Psoas muscle (tissue), 8 donors: ENCODE data around the gene TBC1D22A. TPM values are rescaled to one million over a fixed set of nuclear protein-coding genes. Genes with fewer than 3 reads are reported as not detected.

Experiments
- ATAC-seq, 4 donors: fragments of 200-7000 bp; cut with Tn5 transposase; one replicate each; pipeline ENCODE4 v1.9.1; 2020; ENCODE audit warnings: moderate library complexity in 3 of 4, mild to moderate bottlenecking in 2 of 4
- DNase-seq, 2 donors: peaks; one replicate each; pipeline ENCODE4 v3.0.0-alpha.2; 2020
- H3K27ac ChIP-seq: fragments of 200-600 bp; one replicate; pipeline ENCODE4 v1.8.0; 2022
- H3K27me3 ChIP-seq, 3 donors: fragments of 200-600 bp in 1 of 3; one replicate each; pipeline versions ENCODE4 v1.6.1 to v1.8.0; 2013 to 2022; ENCODE audit warnings: low read length in 2 of 3, mild to moderate bottlenecking in 2 of 3, moderate library complexity in 1 of 3; ENCODE audit not compliant: insufficient read depth in 3 of 3
- H3K36me3 ChIP-seq, 2 donors: fragments of 200-600 bp in 1 of 2; one replicate each; pipeline versions ENCODE4 v1.6.1 to v1.8.0; 2013 to 2022; ENCODE audit warnings: low read depth in 1 of 2, mild to moderate bottlenecking in 1 of 2, moderate library complexity in 1 of 2; ENCODE audit not compliant: insufficient read depth in 1 of 2
- H3K4me1 ChIP-seq: fragments of 200-600 bp; one replicate; pipeline ENCODE4 v1.8.0; 2022
- H3K4me3 ChIP-seq: fragments of 200-600 bp; one replicate; pipeline ENCODE4 v1.8.0; 2022; ENCODE audit warnings: mild to moderate bottlenecking
- H3K9me3 ChIP-seq: fragments of 200-600 bp; one replicate; pipeline ENCODE4 v1.8.0; 2022
- CTCF ChIP-seq: fragments of 200-600 bp; IDR thresholded peaks from one replicate; pipeline ENCODE4 v1.8.0; 2022; ENCODE audit warnings: antibody characterized with exemption
- WGBS, 3 donors: extraction: QIAGEN DNeasy Blood & Tissue Kit; methylation state at CpG; one replicate each; pipeline versions ENCODE4 v1.1.6 to v1.1.7; 2013; 5-methylcytosine and 5-hydroxymethylcytosine counted together
- intact Hi-C, 2 donors: fragments of 100-400 bp; cut with DNase I; formaldehyde crosslinking; loops; one replicate each; pipeline versions ENCODE4 v1.11.0 to v1.14.2; 2022
- polyA plus RNA-seq, 3 donors: library from polyadenylated mRNA; stranded (reverse); fragments of 200-250 nt; gene quantifications; one replicate each; pipeline ENCODE4 v1.2.3, GENCODE V29; 2013
- total RNA-seq, 4 donors: library from RNA; stranded (reverse); fragmentation: NEBNext Ultra II Directional in 2 of 4; extraction: Animal tissue kit (Norgen Biotek cat#: 25700) in 2 of 4; gene quantifications; one replicate each; pipeline versions ENCODE4 v1.2.1 to v1.2.4, GENCODE V29; 2021 to 2023
- donor health status: healthy with polysubstance abuse.
- donor health status: DM: no; HTN: no; CAD: no; lungs with moderate emphysema.
- donor health status: Bipolar disorder and iron deficiency.
- donor health status: healthy.
- donor health status: DM: yes; HTN: yes; CAD: no.
- donor health status: DM: no; HTN: no; CAD: no.
- donor health status: DM: no; HTN: no; CAD: no.
- donor health status: DM: yes; HTN: yes; CAD: no.

TBC1D22A gene
- total and polyA plus RNA-seq, 7 donors: 11.7 to 25.0 (median 18.9) TPM

GRCh38 chr22:46922037-46922436 lies 159.6 kb downstream of the TBC1D22A start:
- no peak overlapping the region for H3K27ac ChIP-seq
- no peak for ATAC-seq
- DNase-seq: no peak
- no peak overlapping the region for H3K4me3 ChIP-seq
- intact Hi-C loops: loop anchor here in 1 of 2 donors (10.0 kb wide), 2 partner anchors 47 to 553 kb away; no protein-coding TSS in a partner anchor
- peaks cover 0 to 4% of the 10 kb centered on the region in 2 donors for H3K36me3 ChIP-seq
- no peaks in the 10 kb centered on the region for H3K4me1 ChIP-seq
- no peak for TF ChIP-seq CTCF
- H3K9me3 ChIP-seq: peaks cover 12% of the 10 kb centered on the region
- no peaks in the 10 kb centered on the region for H3K27me3 ChIP-seq

- Histone ChIP-seq H3K4me3 (no peak overlapping the region), H3K4me1 (no peaks in the 10 kb centered on the region), H3K27me3 (no peaks in the 10 kb centered on the region), H3K27ac (no peak overlapping the region), H3K36me3 (peaks cover 0 to 4% of the 10 kb centered on the region in 2 donors), H3K9me3 (peaks cover 12% of the 10 kb centered on the region)
- intact Hi-C loops: loop anchor here in 1 of 2 donors (10.0 kb wide), 2 partner anchors 49 to 551 kb away; no protein-coding TSS in a partner anchor
- TF ChIP-seq CTCF: no peak
- WGBS, 3 donors: 95 to 98% (median 95%) methylated on average over 10 of the region's 10 CpGs
- ATAC-seq (no peak), DNase-seq (no peak)
Observed at GRCh38 chr22:46923394-46923793, 160.9 kb downstream of the TBC1D22A start.

GRCh38 chr22:46925818-46926217 lies 163.4 kb downstream of the TBC1D22A start:
- ATAC-seq: no peak
- H3K27me3 ChIP-seq: no peaks in the 10 kb centered on the region
- no peak for TF ChIP-seq CTCF
- H3K27ac ChIP-seq: no peak overlapping the region
- H3K4me3 ChIP-seq: no peak overlapping the region
- DNase-seq: no peak
- peaks cover 12% of the 10 kb centered on the region for H3K9me3 ChIP-seq
- no peaks in the 10 kb centered on the region for H3K36me3 ChIP-seq
- intact Hi-C loops: loop anchor here in 1 of 2 donors (10.0 kb wide), 2 partner anchors 51 to 549 kb away; no protein-coding TSS in a partner anchor
- no peaks in the 10 kb centered on the region for H3K4me1 ChIP-seq
- WGBS, 3 donors: 64 to 78% (median 66%) methylated on average over 3 of the region's 3 CpGs

GRCh38 chr22:46929046-46929709 lies 166.7 kb downstream of the TBC1D22A start:
- TF ChIP-seq CTCF: no peak
- no peak for DNase-seq
- Histone ChIP-seq H3K4me3 (no peak overlapping the region), H3K27me3 (no peaks in the 10 kb centered on the region), H3K9me3 (no peaks in the 10 kb centered on the region), H3K27ac (no peak overlapping the region), H3K4me1 (no peaks in the 10 kb centered on the region), H3K36me3 (no peaks in the 10 kb centered on the region)
- intact Hi-C loops: loop anchor here in 1 of 2 donors (10.0 kb wide), 2 partner anchors 54 to 546 kb away; no protein-coding TSS in a partner anchor
- 78 to 85% (median 80%) methylated on average over 7 of the region's 7 CpGs for WGBS, 3 donors
- ATAC-seq: no peak
